Left lobe of liver (tissue), 2 donors: ENCODE results near the gene PRKCA. TPM values are rescaled to one million over a fixed set of nuclear protein-coding genes. Genes with fewer than 3 reads are reported as not detected.
"Not testable (repeated sequence)": the region's sequence is repeated elsewhere in the genome, so short reads cannot be mapped to it uniquely, and the experiment has no call there.

ENCODE experiments used
- ATAC-seq: fragments of 200-7000 bp; cut with Tn5 transposase; one replicate; pipeline ENCODE4 v1.9.1; 2020; ENCODE audit warnings: mild to moderate bottlenecking, moderate library complexity
- DNase-seq: peaks from one replicate; pipeline ENCODE4 v3.0.0-alpha.2; 2020; ENCODE audit warnings: low spot score
- total RNA-seq: library from RNA; stranded (reverse); gene quantifications from one replicate; pipeline ENCODE4 v1.2.1, GENCODE V29; 2021
- donor health status: DM: no; HTN: no; CAD: no; lungs with moderate emphysema.
- donor health status: DM: no; HTN: yes; CAD: no.

The PRKCA gene
- total RNA-seq, 1 donor from 2014 or later: 21.2 TPM

DNA sequence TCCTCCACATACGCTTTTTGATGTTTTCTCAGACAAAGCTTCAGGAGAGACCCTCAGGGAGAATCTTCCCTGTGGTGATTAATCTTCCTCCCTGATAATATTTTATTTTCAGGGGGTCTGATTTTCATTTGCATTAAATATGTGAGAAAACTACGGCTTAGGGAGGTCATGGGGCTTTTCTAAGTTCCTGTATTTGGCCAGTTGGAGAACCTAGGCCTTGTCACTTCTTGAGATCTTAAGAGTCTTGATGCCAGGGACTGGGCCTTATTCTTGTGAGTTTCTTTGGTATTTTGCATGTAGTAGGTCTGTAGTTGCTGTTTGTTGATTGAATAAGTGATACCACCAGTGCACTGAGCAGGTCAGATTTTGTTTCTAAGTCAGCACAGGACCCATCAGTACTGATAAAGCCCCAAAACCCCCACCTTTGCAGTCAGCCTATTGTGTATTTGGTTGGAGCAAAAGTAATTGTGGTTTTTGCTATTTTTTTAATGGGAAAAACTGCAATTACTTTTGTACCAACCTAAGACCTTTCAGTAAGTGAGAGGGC is 130.1 kb downstream of the PRKCA start:
- DNase-seq (no peak), ATAC-seq (no peak)

DNA sequence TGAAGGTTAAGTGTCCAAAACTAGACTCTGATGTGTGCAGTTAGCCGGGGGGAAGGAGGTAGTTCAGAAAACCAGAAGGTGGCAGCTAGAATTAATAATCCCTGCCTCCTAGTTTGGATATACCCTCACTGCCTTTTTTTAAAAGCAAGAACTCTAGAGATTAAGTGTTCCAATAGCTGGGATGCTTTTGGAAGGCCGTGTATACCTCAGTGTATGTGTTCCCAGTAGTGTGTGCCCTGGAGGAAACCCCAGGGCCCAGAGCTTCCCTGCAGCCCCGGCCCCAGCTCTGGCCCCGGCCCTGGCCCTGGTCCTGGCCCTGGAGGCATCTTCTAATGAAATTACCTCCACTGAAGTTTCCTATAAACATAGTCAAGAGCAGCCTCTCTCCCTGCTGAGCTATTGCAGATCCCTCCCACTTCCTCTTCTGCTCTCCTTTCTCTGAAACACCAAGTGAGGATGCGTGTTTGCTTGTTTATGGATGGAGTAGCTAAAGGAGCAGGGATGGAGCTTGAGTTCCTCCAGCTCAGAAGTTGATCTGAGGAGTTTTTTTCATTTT is 130.7 kb downstream of the PRKCA start:
- ATAC-seq: no peak
- no peak for DNase-seq

- ATAC-seq (no peak), DNase-seq (no peak)
Measured at GRCh38 chr17:66435182-66435581, 132.8 kb downstream of the PRKCA start.

GRCh38 chr17:66436631-66437030 is 134.2 kb downstream of the PRKCA start:
- DNase-seq (no peak), ATAC-seq (no peak)

DNA sequence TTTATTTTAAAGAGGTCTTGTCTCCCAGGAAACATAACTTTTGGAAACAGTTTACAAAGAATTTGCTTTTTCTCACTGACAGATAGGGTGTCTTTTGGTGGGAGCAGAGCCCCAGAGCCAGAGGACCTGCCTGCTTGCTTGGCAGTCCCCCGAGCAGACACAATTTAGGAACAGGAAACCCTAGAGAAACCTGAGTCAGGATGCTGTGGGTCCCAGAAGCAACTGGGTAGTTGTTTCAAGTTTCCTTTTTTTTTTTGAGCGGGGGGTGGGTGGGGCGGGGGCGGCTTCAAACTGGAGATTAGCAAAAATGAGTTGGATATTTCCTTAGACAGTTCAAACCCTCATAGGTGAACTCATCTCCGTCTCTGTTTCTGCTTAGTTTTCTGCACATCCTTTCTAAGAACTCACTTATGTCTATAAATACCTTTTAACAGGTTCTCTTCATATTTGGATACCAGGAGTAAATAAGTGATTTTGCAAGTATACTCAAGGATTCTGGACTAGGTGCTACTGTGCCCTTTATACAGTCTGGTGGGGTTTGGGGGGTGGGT is 135.1 kb downstream of the PRKCA start:
- no peak for DNase-seq
- ATAC-seq: no peak

- peak; percentile 23 for ATAC-seq
- no peak for DNase-seq
Measured at GRCh38 chr17:66438101-66438500, 135.7 kb downstream of the PRKCA start.

DNA sequence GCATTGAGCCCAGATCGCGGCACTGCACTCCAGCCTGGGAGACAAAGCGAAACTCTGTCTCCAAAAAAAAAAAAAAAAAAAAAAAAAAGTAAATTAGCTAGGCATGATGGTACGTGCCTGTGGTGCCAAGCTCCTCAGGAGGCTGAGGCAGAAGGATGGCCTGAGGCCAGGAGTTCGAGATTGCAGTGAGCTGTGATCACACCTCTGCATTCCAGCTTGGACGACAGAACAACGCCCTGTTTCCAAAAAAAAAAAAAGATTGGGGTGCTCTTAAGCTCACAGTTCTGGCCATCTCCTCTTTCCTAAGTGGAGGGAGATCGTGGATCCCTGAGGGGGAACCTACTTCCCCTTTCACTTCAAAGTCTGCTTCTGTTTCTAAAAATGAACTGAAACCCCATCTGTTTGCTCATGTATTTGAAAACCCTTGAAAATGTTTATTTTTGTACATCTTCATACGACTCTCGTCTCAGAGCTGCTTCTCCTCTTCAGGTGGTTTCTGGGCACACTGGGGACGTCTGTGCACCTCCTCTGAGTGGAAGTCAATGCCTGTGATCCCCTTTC is 138.8 kb downstream of the PRKCA start:
- DNase-seq (no peak), ATAC-seq (no peak)

- no peak for ATAC-seq
Measured at GRCh38 chr17:66443166-66443565, 140.8 kb downstream of the PRKCA start.

GRCh38 chr17:66443606-66444005 is 141.2 kb downstream of the PRKCA start:
- ATAC-seq (no peak), DNase-seq (no peak)

More at GRCh38 chr17:66443166-66443565, 140.8 kb downstream of the PRKCA start:
- DNase-seq: no peak

DNA sequence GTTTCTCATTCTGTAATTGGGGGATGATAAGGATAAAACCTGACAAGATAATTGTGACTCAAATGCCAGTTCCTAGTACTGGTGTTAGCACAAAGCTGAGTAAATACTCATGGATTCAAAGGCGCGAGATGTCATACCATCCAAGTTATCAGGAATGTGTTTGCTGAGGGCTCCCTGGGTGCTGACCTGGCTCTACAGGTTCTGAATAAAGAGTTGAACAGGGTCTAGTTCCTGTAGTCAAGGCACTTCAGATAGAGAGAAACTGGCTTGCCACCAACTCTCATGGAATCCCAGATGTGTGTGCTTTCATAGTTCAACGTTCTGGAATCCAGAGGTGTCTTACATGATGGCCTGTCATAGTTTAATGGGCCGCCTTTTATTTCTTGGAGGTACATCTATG is 141.6 kb downstream of the PRKCA start:
- ATAC-seq (no peak), DNase-seq (no peak)

DNA sequence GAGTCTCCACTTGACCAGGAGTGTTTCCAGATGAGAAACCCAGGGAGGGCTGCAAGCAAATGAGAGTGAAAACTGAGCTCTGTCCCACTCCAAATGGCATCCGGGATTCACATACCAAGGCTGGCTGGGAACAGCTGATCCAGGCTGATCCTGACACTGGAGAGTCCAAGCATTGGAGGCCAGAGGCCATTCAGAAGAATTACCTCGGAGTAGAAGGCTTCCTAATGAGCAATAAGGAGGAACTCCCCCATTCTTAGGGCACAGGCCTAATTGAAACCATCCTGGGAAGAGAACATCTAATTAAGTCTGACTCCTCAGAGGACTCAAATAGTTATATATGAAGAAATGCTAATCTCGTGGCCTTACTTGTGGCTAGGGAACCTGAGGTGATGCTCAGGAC is 142.8 kb downstream of the PRKCA start:
- ATAC-seq (no peak), DNase-seq (no peak)

GRCh38 chr17:66446419-66446818 is 144.0 kb downstream of the PRKCA start:
- ATAC-seq (no peak), DNase-seq (no peak)

DNA sequence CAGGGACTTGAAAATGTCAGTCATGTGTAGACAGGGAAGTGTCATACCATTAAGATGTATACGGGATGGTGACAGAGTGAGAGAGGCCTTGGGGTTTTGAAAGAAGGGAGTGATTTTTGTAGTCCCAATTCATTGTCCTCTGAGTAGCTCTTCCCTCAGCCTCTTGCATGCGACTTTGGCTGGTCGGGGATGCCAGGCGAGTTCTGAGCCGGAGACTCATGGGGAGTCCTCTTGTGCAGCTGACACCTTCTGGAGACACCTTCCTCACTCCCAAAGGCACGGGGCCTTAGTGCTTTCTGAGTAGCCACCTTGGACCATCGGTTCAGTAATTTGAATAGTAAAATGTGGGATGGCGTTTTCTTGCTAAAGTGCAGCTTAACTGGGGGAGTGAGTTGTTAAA is 144.7 kb downstream of the PRKCA start:
- no peak for DNase-seq
- no peak for ATAC-seq

GRCh38 chr17:66448026-66448639 is 145.7 kb downstream of the PRKCA start:
- DNase-seq (no peak), ATAC-seq (no peak)

DNA sequence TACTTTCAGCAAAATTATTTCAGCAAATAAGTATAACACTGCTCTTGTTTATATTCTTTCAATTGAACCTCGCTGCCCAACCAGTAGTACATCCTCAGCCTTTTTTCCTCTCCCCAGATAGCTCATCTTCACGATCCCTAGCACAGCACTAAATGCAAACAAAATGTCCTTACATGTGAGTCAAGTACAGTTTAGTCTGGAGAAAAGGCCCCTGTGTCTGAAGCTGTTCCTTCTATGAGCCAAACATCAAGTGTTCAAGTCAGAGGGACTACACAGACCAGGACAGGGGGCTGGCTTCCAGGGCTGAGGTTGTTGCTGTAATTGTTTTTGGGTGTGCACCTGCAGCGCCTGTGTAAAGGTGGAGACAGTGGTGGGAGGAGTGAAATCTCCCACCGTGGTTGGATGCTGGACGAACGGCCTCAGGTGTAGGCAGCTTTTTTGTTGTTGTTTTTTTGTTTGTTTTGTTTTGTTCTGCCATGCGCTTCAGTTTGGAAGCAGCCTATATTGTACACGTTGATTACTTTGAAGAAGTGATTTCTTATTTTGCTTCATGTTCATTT is 147.1 kb downstream of the PRKCA start:
- no peak for DNase-seq
- ATAC-seq: no peak

DNA sequence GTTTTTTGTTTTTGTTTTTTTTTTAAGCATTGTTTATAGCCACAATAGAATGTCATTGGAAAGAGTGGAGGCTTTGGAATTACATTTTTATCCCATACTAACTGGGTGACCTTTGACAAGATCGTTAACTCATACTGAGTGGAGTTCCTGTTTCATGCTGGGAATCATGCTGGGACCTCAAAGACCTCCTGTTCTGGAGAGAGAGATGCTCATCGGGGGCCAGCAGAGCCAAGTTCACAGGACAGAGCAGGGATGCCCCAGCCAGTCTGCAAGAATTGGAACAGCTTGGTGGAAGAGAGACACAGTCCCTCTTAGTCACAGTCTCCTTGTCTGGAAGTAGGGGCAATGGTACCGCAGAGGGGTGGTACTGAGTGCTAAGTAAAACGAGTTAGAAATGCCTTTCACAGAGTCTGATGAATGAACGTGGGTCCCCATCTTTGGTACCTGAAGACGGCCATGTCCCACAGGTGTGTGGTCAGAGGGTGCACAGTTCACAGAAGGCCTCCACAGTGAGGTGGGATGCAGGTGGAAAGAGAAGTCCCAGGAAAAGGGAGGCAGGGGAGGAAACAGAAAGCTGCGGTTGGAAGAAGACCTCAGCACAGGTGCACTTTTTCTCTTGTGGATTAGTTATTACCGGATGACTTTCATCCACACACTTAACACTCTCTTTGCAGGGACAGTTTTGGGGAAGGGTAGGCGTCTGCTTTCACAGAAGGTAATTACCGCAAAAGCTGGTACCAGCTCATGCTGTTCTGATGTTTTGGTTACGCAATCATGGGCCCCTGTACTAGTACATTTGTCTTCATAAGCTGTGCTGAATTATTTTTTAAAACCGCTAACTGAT is 147.8 kb downstream of the PRKCA start:
- no peak for ATAC-seq

GRCh38 chr17:66450852-66451158 is 148.4 kb downstream of the PRKCA start:
- DNase-seq (no peak), ATAC-seq (no peak)

More for the DNA sequence above, 147.8 kb downstream of the PRKCA start:
- DNase-seq: no peak

GRCh38 chr17:66451188-66452149 is 149.1 kb downstream of the PRKCA start:
- DNase-seq: peak; percentile 64
- peak; percentile 92 for ATAC-seq

- DNase-seq (no peak), ATAC-seq (no peak)
Measured at GRCh38 chr17:66455060-66455459, 152.6 kb downstream of the PRKCA start.

- not testable (repeated sequence) for DNase-seq, ATAC-seq
Measured at GRCh38 chr17:66457499-66457898, 155.1 kb downstream of the PRKCA start.
